ENCODE data around the gene PLXNA2. TPM values are rescaled to one million over a fixed set of nuclear protein-coding genes. Genes with fewer than 3 reads are reported as not detected.

PLXNA2 gene
- polyA plus RNA-seq, 6 donors from 2014 or later, result 0.35 to 1.6 (median 0.60) TPM; not detected in 1

DNA sequence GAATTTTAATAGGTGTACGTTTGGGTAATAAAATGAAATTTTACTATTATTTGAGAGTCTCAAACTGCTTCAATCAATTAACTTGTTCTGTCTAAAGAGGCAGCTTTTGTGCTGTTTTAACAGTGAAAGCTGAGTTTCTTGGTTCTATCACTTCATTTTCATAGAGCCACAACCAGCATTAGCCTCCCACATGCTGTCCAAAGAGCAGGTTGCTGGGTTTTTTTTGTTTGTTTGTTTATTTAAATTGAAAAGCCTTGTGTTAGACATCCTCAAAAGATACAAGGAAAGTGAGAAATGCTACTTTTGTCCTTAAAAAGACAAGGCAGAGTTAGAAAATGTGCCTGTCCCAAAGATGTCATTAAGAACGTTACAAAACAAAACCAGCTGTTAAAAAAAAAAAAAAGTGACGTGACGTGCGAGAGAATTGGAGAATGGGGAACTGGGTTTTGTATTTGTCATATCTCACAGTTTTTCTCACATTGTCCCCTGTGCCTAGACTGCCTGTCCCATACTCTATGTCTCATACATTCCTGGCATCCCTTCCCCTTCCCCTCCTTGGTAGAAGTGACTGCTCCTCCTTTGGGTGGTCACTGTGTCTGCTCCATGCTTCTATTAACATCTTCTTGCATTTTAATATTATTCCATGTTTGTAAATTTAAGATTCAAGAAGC, 270.2 kb downstream of the PLXNA2 start:
- Mint-ChIP-seq H3K27me3 (peaks cover 18 to 38% (median 34%) of the 10 kb centered on the region in 3 donors), H3K27ac (peak overlapping the region in 3 of 6 donors; percentile 53 to 79 (median 58)), H3K4me3 (no peak overlapping the region), H3K36me3 (no peaks in the 10 kb centered on the region), H3K4me1 (no peaks in the 10 kb centered on the region), H3K9me3 (no peaks in the 10 kb centered on the region)
- no peak for DNase-seq
- peak; percentile 47 to 58 for ATAC-seq (ENCODE audit: low read depth in 2 of 2)

DNA sequence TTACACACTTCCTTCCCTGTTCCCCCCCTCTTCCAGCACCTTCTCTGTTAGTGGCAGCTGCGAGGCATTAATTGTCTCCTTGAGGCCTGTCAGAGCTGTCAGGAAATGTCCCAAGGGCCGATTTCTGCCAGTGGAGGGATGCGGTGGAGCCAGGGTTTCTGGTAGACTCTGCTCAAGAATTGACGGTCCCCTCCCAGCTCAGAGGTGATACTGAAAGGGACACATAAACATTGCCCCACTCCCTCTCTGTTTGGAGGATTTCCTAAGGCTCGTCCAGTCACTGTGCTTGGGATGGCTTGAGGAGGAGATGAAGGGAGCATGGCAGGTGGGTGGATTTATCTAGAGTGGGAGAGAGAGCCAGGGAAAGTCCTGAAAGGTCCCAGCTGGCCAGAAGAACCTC, 271.8 kb downstream of the PLXNA2 start:
- Mint-ChIP-seq H3K4me3 (no peak overlapping the region), H3K27ac (peak overlapping the region in 1 of 6 donors; percentile 55), H3K36me3 (no peaks in the 10 kb centered on the region), H3K4me1 (no peaks in the 10 kb centered on the region), H3K27me3 (peaks cover 18 to 36% (median 34%) of the 10 kb centered on the region in 3 donors), H3K9me3 (no peaks in the 10 kb centered on the region)
- no peak for DNase-seq
- no peak for ATAC-seq (ENCODE audit: low read depth in 2 of 2)
